IMR-90 (cell line): ENCODE results near the gene ANO2. TPM values are rescaled to one million over a fixed set of nuclear protein-coding genes. Genes with fewer than 3 reads are reported as not detected.

Experiments
- ATAC-seq: fragments of 200-7000 bp; cut with Tn5 transposase; 2 replicates; pipeline ENCODE4 v1.9.1; 2020; ENCODE audit warnings: low read depth, mild to moderate bottlenecking, moderate library complexity
- BruUV-seq: library from RNA; stranded (reverse); fragments of 400-500 nt; replicated peaks from 2 replicates; lab custom pipeline; 2021; lab: Mats Ljungman, UMichigan
- CTCF ChIA-PET: fragments of 300-600 bp; formaldehyde crosslinking; extraction: SDS; loops from one replicate; lab custom pipeline; 2021; ENCODE audit warnings: antibody characterized with exemption; lab: Yijun Ruan, JAX
- POLR2A ChIA-PET: fragments of 300-600 bp; sonication (Branson Sonifier 250); formaldehyde crosslinking; loops from one replicate; lab custom pipeline; 2022; ENCODE audit warnings: antibody characterized with exemption; ENCODE audit not compliant: unreplicated experiment; lab: Charles Lee
- DNase-seq: peaks from one replicate; pipeline ENCODE4 v3.0.0; 2013
- H2AFZ ChIP-seq: replicated peaks from 2 replicates; pipeline ENCODE3; 2013; ENCODE audit warnings: low read length, mild to moderate bottlenecking; ENCODE audit not compliant: poor library complexity
- H2AK5ac ChIP-seq: 2 replicates; pipeline ENCODE4 v1.6.1; 2013; ENCODE audit warnings: low read depth, low read length, inconsistent platforms
- H2AK9ac ChIP-seq: replicated peaks from 2 replicates; pipeline ENCODE3; 2013; ENCODE audit warnings: mild to moderate bottlenecking, low read depth, low read length, moderate library complexity; ENCODE audit not compliant: poor library complexity
- H2BK120ac ChIP-seq: 2 replicates; pipeline ENCODE4 v1.6.1; 2013; ENCODE audit warnings: low read depth, low read length, inconsistent platforms
- H2BK15ac ChIP-seq: 3 replicates; pipeline ENCODE4 v1.6.1; 2013; ENCODE audit warnings: low read depth, low read length, inconsistent platforms
- H2BK20ac ChIP-seq: 2 replicates; pipeline ENCODE4 v1.6.1; 2013; ENCODE audit warnings: low read depth, mild to moderate bottlenecking, inconsistent platforms, low read length, moderate library complexity
- H2BK5ac ChIP-seq: 2 replicates; pipeline ENCODE4 v1.6.1; 2013; ENCODE audit warnings: mild to moderate bottlenecking, low read depth, low read length, inconsistent platforms; ENCODE audit not compliant: poor library complexity, severe bottlenecking
- H3K14ac ChIP-seq: replicated peaks from 2 replicates; pipeline ENCODE4 v1.6.1; 2013; ENCODE audit warnings: low read depth, low read length, inconsistent platforms
- H3K18ac ChIP-seq: 2 replicates; pipeline ENCODE4 v1.6.1; 2013; ENCODE audit warnings: low read depth, low read length, control low read depth
- H3K23ac ChIP-seq: 2 replicates; pipeline ENCODE4 v1.6.1; 2013; ENCODE audit warnings: low read depth, low read length, inconsistent platforms
- H3K27ac ChIP-seq: 2 replicates; pipeline ENCODE4 v1.5.1; 2013; ENCODE audit warnings: mild to moderate bottlenecking, control low read depth, low read length; ENCODE audit not compliant: insufficient read depth
- H3K27me3 ChIP-seq: 2 replicates; pipeline ENCODE4 v1.6.1; 2013; ENCODE audit warnings: low read length; ENCODE audit not compliant: control insufficient read depth, insufficient read depth
- H3K36me3 ChIP-seq: 2 replicates; pipeline ENCODE4 v1.6.1; 2013; ENCODE audit warnings: low read length, mixed read lengths; ENCODE audit not compliant: control insufficient read depth, insufficient read depth
- H3K4ac ChIP-seq: 2 replicates; pipeline ENCODE4 v1.6.1; 2013; ENCODE audit warnings: low read depth, low read length, inconsistent platforms
- H3K4me1 ChIP-seq: 2 replicates; pipeline ENCODE4 v1.6.1; 2013; ENCODE audit warnings: low read length, mixed read lengths; ENCODE audit not compliant: control insufficient read depth, insufficient read depth
- H3K4me2 ChIP-seq: 2 replicates; pipeline ENCODE4 v1.6.1; 2013; ENCODE audit warnings: low read depth, mild to moderate bottlenecking, control low read depth, low read length, moderate library complexity
- H3K4me3 ChIP-seq: 2 replicates; pipeline ENCODE4 v1.5.1; 2013; ENCODE audit warnings: low read depth, mild to moderate bottlenecking, control low read depth, low read length, moderate library complexity; ENCODE audit not compliant: insufficient read depth
- H3K56ac ChIP-seq: 2 replicates; pipeline ENCODE4 v1.6.1; 2013; ENCODE audit warnings: low read length, inconsistent platforms; ENCODE audit not compliant: insufficient read depth; ENCODE audit errors: extremely low read depth
- H3K79me1 ChIP-seq, 2 experiments: 2 replicates each; pipeline ENCODE4 v1.6.1; 2013; ENCODE audit warnings: low read length in 2 of 2, inconsistent platforms in 1 of 2, low read depth in 1 of 2
- H3K9ac ChIP-seq: 2 replicates; pipeline ENCODE4 v1.6.1; 2013; ENCODE audit warnings: low read depth, low read length, control low read depth
- H3K9me1 ChIP-seq: 2 replicates; pipeline ENCODE4 v1.6.1; 2013; ENCODE audit warnings: low read length, inconsistent platforms; ENCODE audit not compliant: insufficient read depth
- H3K9me3 ChIP-seq: 2 replicates; pipeline ENCODE4 v1.6.1; 2013; ENCODE audit warnings: low read length; ENCODE audit not compliant: control insufficient read depth, insufficient read depth
- H4K20me1 ChIP-seq: 2 replicates; pipeline ENCODE4 v1.6.1; 2013; ENCODE audit warnings: low read length, inconsistent platforms; ENCODE audit not compliant: insufficient read depth
- H4K5ac ChIP-seq: 2 replicates; pipeline ENCODE4 v1.6.1; 2013; ENCODE audit warnings: mild to moderate bottlenecking, low read depth, low read length, control low read depth
- H4K8ac ChIP-seq, 2 experiments: 2 replicates each; pipeline ENCODE4 v1.6.1; 2013; ENCODE audit warnings: low read depth in 2 of 2, low read length in 2 of 2, control low read depth in 1 of 2, inconsistent platforms in 1 of 2
- H4K91ac ChIP-seq: 2 replicates; pipeline ENCODE4 v1.6.1; 2013; ENCODE audit warnings: low read depth, low read length, inconsistent platforms; ENCODE audit not compliant: insufficient read depth
- BHLHE40 ChIP-seq: fragments of 150-350 bp; IDR thresholded peaks from 2 replicates; pipeline ENCODE4 v1.6.1; 2016; ENCODE audit warnings: mild to moderate bottlenecking, low read depth, low read length
- CEBPB ChIP-seq: IDR thresholded peaks from 2 replicates; pipeline ENCODE4 v1.6.1; 2012; ENCODE audit warnings: low read depth, low read length, improper control_type of control experiment
- CHD1 ChIP-seq: IDR thresholded peaks from 2 replicates; pipeline ENCODE4 v1.6.1; 2012; ENCODE audit warnings: low read depth, low read length, improper control_type of control experiment
- CTCF ChIP-seq: conservative IDR thresholded peaks from 2 replicates; pipeline ENCODE4 v1.5.1; 2012; ENCODE audit warnings: mild to moderate bottlenecking, low read depth, low read length, improper control_type of control experiment
- FOS ChIP-seq: fragments of 150-350 bp; IDR thresholded peaks from 2 replicates; pipeline ENCODE4 v1.6.1; 2016; ENCODE audit warnings: low read depth, low read length
- MAFK ChIP-seq: IDR thresholded peaks from 2 replicates; pipeline ENCODE4 v1.6.1; 2012; ENCODE audit warnings: low read depth, low read length, improper control_type of control experiment
- MAZ ChIP-seq: IDR thresholded peaks from 2 replicates; pipeline ENCODE4 v1.6.1; 2012; ENCODE audit warnings: low read depth, mild to moderate bottlenecking, low read length, improper control_type of control experiment, moderate library complexity, borderline replicate concordance
- MXI1 ChIP-seq: IDR thresholded peaks from 2 replicates; pipeline ENCODE4 v1.6.1; 2012; ENCODE audit warnings: low read depth, mild to moderate bottlenecking, low read length, moderate library complexity, borderline replicate concordance
- NFE2L2 ChIP-seq: fragments of 150-350 bp; IDR thresholded peaks from 2 replicates; pipeline ENCODE4 v1.6.1; 2016; ENCODE audit warnings: low read depth, mild to moderate bottlenecking, low read length
- POLR2A ChIP-seq: IDR thresholded peaks from 2 replicates; pipeline ENCODE4 v1.6.1; 2012; ENCODE audit warnings: mild to moderate bottlenecking, low read depth, low read length
- RAD21 ChIP-seq: IDR thresholded peaks from 2 replicates; pipeline ENCODE4 v1.6.1; 2012; ENCODE audit warnings: low read length, improper control_type of control experiment
- RCOR1 ChIP-seq: IDR thresholded peaks from 2 replicates; pipeline ENCODE4 v1.6.1; 2012; ENCODE audit warnings: mild to moderate bottlenecking, low read length, improper control_type of control experiment; ENCODE audit not compliant: insufficient replicate concordance
- RFX5 ChIP-seq: IDR thresholded peaks from 2 replicates; pipeline ENCODE4 v1.8.0; 2012; ENCODE audit warnings: low read depth, mild to moderate bottlenecking, low read length, moderate library complexity
- SMC3 ChIP-seq: fragments of 150-350 bp; IDR thresholded peaks from 2 replicates; pipeline ENCODE4 v1.6.1; 2016; ENCODE audit warnings: low read depth, mild to moderate bottlenecking, antibody characterized with exemption, low read length, moderate library complexity
- WGBS, 2 experiments: methylation state at CpG; one replicate each; pipeline versions ENCODE4 v1.1.5 to v1.1.7; 2013; ENCODE audit warnings: missing lambda C conversion rate in 2 of 2; ENCODE audit not compliant: insufficient read length in 1 of 2; ENCODE audit errors: extremely low coverage in 2 of 2; 5-methylcytosine and 5-hydroxymethylcytosine counted together
- dilution Hi-C: fragments of 300-500 bp; cut with HindIII; formaldehyde crosslinking; loops from one replicate; pipeline ENCODE4 v1.14.3; 2018; ENCODE audit warnings: low sequenced_read_pairs; ENCODE audit not compliant: unreplicated experiment
- in situ Hi-C: fragments of 300-500 bp; cut with MboI; formaldehyde crosslinking; loops from 3 replicates; pipeline ENCODE4 v1.14.3; 2019; ENCODE audit warnings: low sequenced_read_pairs, inconsistent platforms, mixed read lengths
- intact Hi-C: fragments of 100-400 bp; cut with micrococcal nuclease; formaldehyde crosslinking; loops from 2 replicates; pipeline ENCODE4 v1.10.0; 2022
- polyA plus RNA-seq, 3 experiments: library from polyadenylated mRNA; depleted of rRNA; stranded (reverse); fragments of >200 nt; gene quantifications; 2 replicates each; pipeline ENCODE4 v1.2.3, GENCODE V29; 2012; ENCODE audit warnings: low replicate concordance in 1 of 3
- total RNA-seq: library from RNA; depleted of rRNA; stranded (reverse); fragments of >200 nt; gene quantifications from 2 replicates; pipeline ENCODE4 v1.2.3, GENCODE V29; 2012
- TF ChIP-seq, protein P1 (sequence below): fragments of 150-350 bp; IDR thresholded peaks from 2 replicates; pipeline ENCODE4 v1.6.1; 2016; ENCODE audit warnings: low read depth, mild to moderate bottlenecking, low read length, moderate library complexity, borderline replicate concordance
- TF ChIP-seq, protein P2 (sequence below): fragments of 150-350 bp; IDR thresholded peaks from 2 replicates; pipeline ENCODE4 v1.6.1; 2017; ENCODE audit warnings: mild to moderate bottlenecking, antibody characterized with exemption, low read length, low read depth

The ANO2 gene
- total and polyA plus RNA-seq, 2 of the 4 experiments (the other 2 are of a cell fraction), result 0.22 TPM; not detected in 1

- no peak overlapping the region for H3K4me2 ChIP-seq
- peaks cover 3% of the 10 kb centered on the region; the same call in 1 of the 2 replicates for H3K4me1 ChIP-seq
- H2BK5ac ChIP-seq, result no peak overlapping the region
- TF ChIP-seq BHLHE40 (no peak), RCOR1 (no peak), RFX5 (no peak), POLR2A (no peak), MXI1 (no peak), CTCF (no peak), CEBPB (no peak), MAZ (no peak), FOS (no peak), CHD1 (no peak), SMC3 (no peak), MAFK (no peak), RAD21 (no peak), NFE2L2 (no peak)
- TF ChIP-seq, protein P1, sequence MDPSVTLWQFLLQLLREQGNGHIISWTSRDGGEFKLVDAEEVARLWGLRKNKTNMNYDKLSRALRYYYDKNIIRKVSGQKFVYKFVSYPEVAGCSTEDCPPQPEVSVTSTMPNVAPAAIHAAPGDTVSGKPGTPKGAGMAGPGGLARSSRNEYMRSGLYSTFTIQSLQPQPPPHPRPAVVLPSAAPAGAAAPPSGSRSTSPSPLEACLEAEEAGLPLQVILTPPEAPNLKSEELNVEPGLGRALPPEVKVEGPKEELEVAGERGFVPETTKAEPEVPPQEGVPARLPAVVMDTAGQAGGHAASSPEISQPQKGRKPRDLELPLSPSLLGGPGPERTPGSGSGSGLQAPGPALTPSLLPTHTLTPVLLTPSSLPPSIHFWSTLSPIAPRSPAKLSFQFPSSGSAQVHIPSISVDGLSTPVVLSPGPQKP, result no peak
- TF ChIP-seq, protein P2, sequence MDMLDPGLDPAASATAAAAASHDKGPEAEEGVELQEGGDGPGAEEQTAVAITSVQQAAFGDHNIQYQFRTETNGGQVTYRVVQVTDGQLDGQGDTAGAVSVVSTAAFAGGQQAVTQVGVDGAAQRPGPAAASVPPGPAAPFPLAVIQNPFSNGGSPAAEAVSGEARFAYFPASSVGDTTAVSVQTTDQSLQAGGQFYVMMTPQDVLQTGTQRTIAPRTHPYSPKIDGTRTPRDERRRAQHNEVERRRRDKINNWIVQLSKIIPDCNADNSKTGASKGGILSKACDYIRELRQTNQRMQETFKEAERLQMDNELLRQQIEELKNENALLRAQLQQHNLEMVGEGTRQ, result no peak
- H3K9me3 ChIP-seq, result no peaks in the 10 kb centered on the region
- no TSS peak for BruUV-seq
- ChIA-PET POLR2A (no interaction called here), CTCF (interaction anchor here (1.4 kb wide), 1 partner anchor 12 kb away, joined by 4 read pairs; no protein-coding TSS in a partner anchor)
- no peak overlapping the region for H3K4ac ChIP-seq
- no peak overlapping the region for H3K23ac ChIP-seq
- H2AK5ac ChIP-seq, result no peak overlapping the region
- intact Hi-C loops (no loop called here), dilution Hi-C loops (no loop called here), in situ Hi-C loops (no loop called here)
- no peak overlapping the region for H2AFZ ChIP-seq
- H3K4me3 ChIP-seq, result no peak overlapping the region
- H3K27me3 ChIP-seq, result peaks cover 4% of the 10 kb centered on the region
- 67% methylated on average over 3 of the region's 6 CpGs; no CpG with 5 or more reads in 1 of the 2 experiments for WGBS, 2 experiments
- no peaks in the 10 kb centered on the region for H3K79me1 ChIP-seq
- no peak overlapping the region for H2AK9ac ChIP-seq
- H3K27ac ChIP-seq, result no peak overlapping the region
- H4K91ac ChIP-seq, result no peak overlapping the region
- H2BK120ac ChIP-seq, result no peak overlapping the region
- H3K18ac ChIP-seq, result no peak overlapping the region
- no peaks in the 10 kb centered on the region for H3K9me1 ChIP-seq
- ATAC-seq (no peak), DNase-seq (no peak)
- H3K36me3 ChIP-seq, result no peaks in the 10 kb centered on the region
- H3K9ac ChIP-seq, result no peak overlapping the region
- H4K8ac ChIP-seq, result no peak overlapping the region
- no peak overlapping the region for H2BK15ac ChIP-seq
- no peaks in the 10 kb centered on the region for H4K20me1 ChIP-seq
- no peak overlapping the region for H3K56ac ChIP-seq
- no peak overlapping the region for H4K5ac ChIP-seq
- no peak overlapping the region for H3K14ac ChIP-seq
- H2BK20ac ChIP-seq, result no peak overlapping the region
Measured at GRCh38 chr12:5660238-5660637, 284.8 kb downstream of the ANO2 start.
